ENCODE results near the gene PLA2G3.
A peak's percentile ranks its signal among the peaks of the same experiment; 100 is the strongest.

The PLA2G3 gene

GRCh38 chr22:31143537-31143936 is 3.2 kb upstream of the PLA2G3 start:
- H3K4me1 Mint-ChIP-seq: peaks cover 17% of the 10 kb centered on the region
- no peak for TF ChIP-seq CTCF (IDR thresholded peaks at IDR 0.05)
- H3K27ac Mint-ChIP-seq: no peak overlapping the region
- no peaks in the 10 kb centered on the region for H3K36me3 Mint-ChIP-seq (ENCODE audit: low read depth)
- no peak overlapping the region for H3K4me3 Mint-ChIP-seq
- H3K9me3 Mint-ChIP-seq: peaks cover 41% of the 10 kb centered on the region
- no peak for DNase-seq
- H3K27me3 Mint-ChIP-seq (ENCODE audit: low read depth, poor library complexity): peaks cover 19% of the 10 kb centered on the region

GRCh38 chr22:31143038-31143437 is 2.7 kb upstream of the PLA2G3 start:
- H3K27me3 Mint-ChIP-seq (ENCODE audit: low read depth, poor library complexity): peaks cover 19% of the 10 kb centered on the region
- H3K9me3 Mint-ChIP-seq: peaks cover 37% of the 10 kb centered on the region
- H3K36me3 Mint-ChIP-seq (ENCODE audit: low read depth): no peaks in the 10 kb centered on the region
- TF ChIP-seq CTCF (IDR thresholded peaks at IDR 0.05): no peak
- no peak overlapping the region for H3K27ac Mint-ChIP-seq
- H3K4me1 Mint-ChIP-seq: peaks cover 17% of the 10 kb centered on the region
- DNase-seq: no peak
- no peak overlapping the region for H3K4me3 Mint-ChIP-seq

- Mint-ChIP-seq H3K36me3 (ENCODE audit: low read depth) (peaks cover under 1% of the 10 kb centered on the region), H3K4me3 (no peak overlapping the region), H3K9me3 (peaks cover 30% of the 10 kb centered on the region), H3K27me3 (ENCODE audit: low read depth, poor library complexity) (peaks cover 19% of the 10 kb centered on the region), H3K4me1 (peaks cover 19% of the 10 kb centered on the region), H3K27ac (no peak overlapping the region)
- no peak for TF ChIP-seq CTCF (IDR thresholded peaks at IDR 0.05)
- DNase-seq: no peak
These were observed 2.0 kb upstream of the PLA2G3 start for GRCh38 chr22:31142285-31142684.

- peaks cover 22% of the 10 kb centered on the region for H3K4me1 Mint-ChIP-seq
- TF ChIP-seq CTCF (IDR thresholded peaks at IDR 0.05): no peak
- H3K9me3 Mint-ChIP-seq: peaks cover 23% of the 10 kb centered on the region
- no peak overlapping the region for H3K27ac Mint-ChIP-seq
- H3K36me3 Mint-ChIP-seq (ENCODE audit: low read depth): peaks cover 4% of the 10 kb centered on the region
- no peak overlapping the region for H3K4me3 Mint-ChIP-seq
- DNase-seq: no peak
- H3K27me3 Mint-ChIP-seq (ENCODE audit: low read depth, poor library complexity): peaks cover 20% of the 10 kb centered on the region
These were observed 1.2 kb upstream of the PLA2G3 start for GRCh38 chr22:31141551-31141950.

GRCh38 chr22:31140746-31141145 is 438 bp upstream of the PLA2G3 start:
- H3K4me3 Mint-ChIP-seq: no peak overlapping the region
- no peak for TF ChIP-seq CTCF (IDR thresholded peaks at IDR 0.05)
- peaks cover 4% of the 10 kb centered on the region for H3K36me3 Mint-ChIP-seq (ENCODE audit: low read depth)
- peaks cover 19% of the 10 kb centered on the region for H3K27me3 Mint-ChIP-seq (ENCODE audit: low read depth, poor library complexity)
- H3K4me1 Mint-ChIP-seq: peaks cover 22% of the 10 kb centered on the region
- H3K27ac Mint-ChIP-seq: no peak overlapping the region
- no peak for DNase-seq
- peaks cover 18% of the 10 kb centered on the region for H3K9me3 Mint-ChIP-seq

GRCh38 chr22:31139066-31139465 is 1.2 kb downstream of the PLA2G3 start:
- Mint-ChIP-seq H3K36me3 (ENCODE audit: low read depth) (peaks cover 4% of the 10 kb centered on the region), H3K4me1 (peaks cover 22% of the 10 kb centered on the region), H3K27ac (no peak overlapping the region), H3K9me3 (peaks cover 3% of the 10 kb centered on the region), H3K27me3 (ENCODE audit: low read depth, poor library complexity) (peaks cover 19% of the 10 kb centered on the region), H3K4me3 (peak overlapping the region; percentile 88)
- no peak for DNase-seq
- TF ChIP-seq CTCF (IDR thresholded peaks at IDR 0.05): no peak

All from nephron progenitor cell (in vitro differentiated cells).